Spleen (tissue), 7 donors: Measurements from ENCODE around the gene VDAC1.

Source experiments
- POLR2AphosphoS5 ChIP-seq, 3 donors: sonication (generic); formaldehyde crosslinking; IDR thresholded peaks; one replicate each; pipeline ENCODE4 v1.5.1; 2017; ENCODE audit warnings: antibody characterized with exemption in 3 of 3
- TF ChIP-seq, protein P1 (sequence below), 11 experiments: fragments of 200-600 bp in 7 of 11; fragments of 450-650 bp in 4 of 11; sonication (generic) in 4 of 11; IDR thresholded peaks in 8 of 11; conservative IDR thresholded peaks in 3 of 11; 1 replicate in 7 of 11; 2 replicates in 4 of 11; pipeline versions ENCODE4 v1.4.0 to v1.8.0; 2016 to 2021; ENCODE audit warnings: antibody characterized with exemption in 11 of 11, inconsistent platforms in 4 of 11, mild to moderate bottlenecking in 1 of 11
- donor health status: DM: no; HTN: no; CAD: no; lungs with moderate emphysema.
- donor health status: DM: no; HTN: no; CAD: no.
- donor health status: DM: no; HTN: no; CAD: no.

- TF ChIP-seq, protein P1, sequence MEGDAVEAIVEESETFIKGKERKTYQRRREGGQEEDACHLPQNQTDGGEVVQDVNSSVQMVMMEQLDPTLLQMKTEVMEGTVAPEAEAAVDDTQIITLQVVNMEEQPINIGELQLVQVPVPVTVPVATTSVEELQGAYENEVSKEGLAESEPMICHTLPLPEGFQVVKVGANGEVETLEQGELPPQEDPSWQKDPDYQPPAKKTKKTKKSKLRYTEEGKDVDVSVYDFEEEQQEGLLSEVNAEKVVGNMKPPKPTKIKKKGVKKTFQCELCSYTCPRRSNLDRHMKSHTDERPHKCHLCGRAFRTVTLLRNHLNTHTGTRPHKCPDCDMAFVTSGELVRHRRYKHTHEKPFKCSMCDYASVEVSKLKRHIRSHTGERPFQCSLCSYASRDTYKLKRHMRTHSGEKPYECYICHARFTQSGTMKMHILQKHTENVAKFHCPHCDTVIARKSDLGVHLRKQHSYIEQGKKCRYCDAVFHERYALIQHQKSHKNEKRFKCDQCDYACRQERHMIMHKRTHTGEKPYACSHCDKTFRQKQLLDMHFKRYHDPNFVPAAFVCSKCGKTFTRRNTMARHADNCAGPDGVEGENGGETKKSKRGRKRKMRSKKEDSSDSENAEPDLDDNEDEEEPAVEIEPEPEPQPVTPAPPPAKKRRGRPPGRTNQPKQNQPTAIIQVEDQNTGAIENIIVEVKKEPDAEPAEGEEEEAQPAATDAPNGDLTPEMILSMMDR (IDR thresholded peaks at IDR 0.05 in 8 of 11, conservative IDR thresholded peaks at IDR 0.05 in 3 of 11), result no peak
- TF ChIP-seq POLR2AphosphoS5 (IDR thresholded peaks at IDR 0.05), result no peak
These were observed 70.5 kb downstream of the VDAC1 start for GRCh38 chr5:133934311-133934710.
